GM12892 (cell line): ENCODE results near the gene GULP1.
"Not testable (repeated sequence)": the region's sequence is repeated elsewhere in the genome, so short reads cannot be mapped to it uniquely, and the experiment has no call there.

Experiments
- DNase-seq: peaks from one replicate; pipeline ENCODE4 v3.0.0; 2011; ENCODE audit not compliant: insufficient read length
- FAIRE-seq: peaks from 2 replicates; lab custom pipeline; 2011; peaks lifted over from hg19 to GRCh38; lab: Jason Lieb, UNC
- POLR2A ChIP-seq: IDR thresholded peaks from 2 replicates; pipeline ENCODE4 v1.6.1; 2011; ENCODE audit warnings: low read depth, low read length, control low read depth
- POLR2AphosphoS5 ChIP-seq: IDR thresholded peaks from 2 replicates; pipeline ENCODE4 v1.6.1; 2011; ENCODE audit warnings: low read depth, low read length, control low read depth
- TAF1 ChIP-seq: IDR thresholded peaks from 2 replicates; pipeline ENCODE4 v1.6.1; 2011; ENCODE audit warnings: low read depth, mild to moderate bottlenecking, control low read depth, low read length, borderline replicate concordance

The GULP1 gene

GRCh38 chr2:188276255-188276654 lies 15.4 kb upstream of the GULP1 start:
- TF ChIP-seq POLR2AphosphoS5 (no peak), TAF1 (no peak), POLR2A (no peak)
- DNase-seq, result no peak
- FAIRE-seq, result no peak

- DNase-seq (no peak), FAIRE-seq (no peak)
- no peak for TF ChIP-seq POLR2AphosphoS5
- TF ChIP-seq POLR2A, result no peak
- no peak for TF ChIP-seq TAF1
These were observed 13.9 kb upstream of the GULP1 start for GRCh38 chr2:188277786-188278185.

- DNase-seq (no peak), FAIRE-seq (no peak)
- TF ChIP-seq POLR2AphosphoS5 (no peak), POLR2A (no peak), TAF1 (no peak)
These were observed 13.1 kb upstream of the GULP1 start for GRCh38 chr2:188278388-188279092.

GRCh38 chr2:188279093-188279445 lies 12.6 kb upstream of the GULP1 start:
- no peak for DNase-seq
- no peak for FAIRE-seq
- TF ChIP-seq POLR2AphosphoS5, result no peak
- no peak for TF ChIP-seq TAF1
- TF ChIP-seq POLR2A, result no peak

GRCh38 chr2:188280811-188281222 lies 10.9 kb upstream of the GULP1 start:
- TF ChIP-seq POLR2AphosphoS5 (no peak), TAF1 (no peak), POLR2A (no peak)
- DNase-seq (no peak), FAIRE-seq (no peak)

GRCh38 chr2:188282907-188283306 lies 8.8 kb upstream of the GULP1 start:
- FAIRE-seq (no peak), DNase-seq (no peak)
- TF ChIP-seq TAF1, result no peak
- no peak for TF ChIP-seq POLR2AphosphoS5
- no peak for TF ChIP-seq POLR2A

GRCh38 chr2:188284251-188284650 lies 7.4 kb upstream of the GULP1 start:
- not testable (repeated sequence) for FAIRE-seq

GRCh38 chr2:188285049-188285448 lies 6.6 kb upstream of the GULP1 start:
- FAIRE-seq (no peak), DNase-seq (no peak)
- no peak for TF ChIP-seq POLR2AphosphoS5
- TF ChIP-seq TAF1, result no peak
- TF ChIP-seq POLR2A, result no peak

More at GRCh38 chr2:188284251-188284650, 7.4 kb upstream of the GULP1 start:
- DNase-seq, result not testable (repeated sequence)

GRCh38 chr2:188285774-188286173 lies 5.9 kb upstream of the GULP1 start:
- DNase-seq (no peak), FAIRE-seq (no peak)
- TF ChIP-seq TAF1, result no peak
- TF ChIP-seq POLR2AphosphoS5, result no peak
- TF ChIP-seq POLR2A, result no peak

GRCh38 chr2:188291142-188291616 lies 495 bp upstream of the GULP1 start:
- no peak for FAIRE-seq
- DNase-seq, result no peak
- TF ChIP-seq TAF1, result no peak
- no peak for TF ChIP-seq POLR2AphosphoS5
- no peak for TF ChIP-seq POLR2A

GRCh38 chr2:188292348-188293239 lies 920 bp downstream of the GULP1 start:
- FAIRE-seq (no peak), DNase-seq (no peak)
- TF ChIP-seq POLR2A, result no peak
- no peak for TF ChIP-seq POLR2AphosphoS5
- no peak for TF ChIP-seq TAF1
